HEK293 (cell line): ENCODE results near the gene ZAR1.

Experiments
- CTCF ChIP-seq: fragments of 450-650 bp; formaldehyde crosslinking; IDR thresholded peaks from 2 replicates; pipeline ENCODE4 v1.5.1; 2016; ENCODE audit warnings: missing biosample characterization, missing genetic modification characterization
- PATZ1 ChIP-seq: fragments of 450-650 bp; formaldehyde crosslinking; IDR thresholded peaks from 2 replicates; pipeline ENCODE4 v1.5.1; 2016; ENCODE audit warnings: missing biosample characterization, missing genetic modification characterization
- PBX3 ChIP-seq: sonication (generic); formaldehyde crosslinking; IDR thresholded peaks from 2 replicates; pipeline ENCODE4 v1.8.1; 2022; ENCODE audit warnings: mild to moderate bottlenecking, moderate library complexity, missing genetic modification reagents
- PRDM10 ChIP-seq: fragments of 450-650 bp; formaldehyde crosslinking; IDR thresholded peaks from 2 replicates; pipeline ENCODE4 v1.5.1; 2016; ENCODE audit warnings: missing biosample characterization, missing genetic modification characterization
- REST ChIP-seq: fragments of 450-650 bp; formaldehyde crosslinking; IDR thresholded peaks from 2 replicates; pipeline ENCODE4 v1.5.1; 2016; ENCODE audit warnings: missing biosample characterization, missing genetic modification characterization
- ZBTB7A ChIP-seq: fragments of 450-650 bp; formaldehyde crosslinking; IDR thresholded peaks from 2 replicates; pipeline ENCODE4 v1.5.1; 2016; ENCODE audit warnings: low read depth, missing biosample characterization, missing genetic modification characterization
- ZNF138 ChIP-seq: fragments of 450-650 bp; formaldehyde crosslinking; IDR thresholded peaks from 2 replicates; pipeline ENCODE4 v1.5.1; 2016; ENCODE audit warnings: missing biosample characterization, missing genetic modification characterization, borderline replicate concordance
- ZNF157 ChIP-seq: fragments of 450-650 bp; formaldehyde crosslinking; IDR thresholded peaks from 2 replicates; pipeline ENCODE4 v1.5.1; 2016; ENCODE audit warnings: missing biosample characterization, missing genetic modification characterization
- ZNF19 ChIP-seq: fragments of 450-650 bp; formaldehyde crosslinking; IDR thresholded peaks from 2 replicates; pipeline ENCODE4; 2016; ENCODE audit warnings: missing biosample characterization, missing genetic modification characterization, low read depth
- ZNF391 ChIP-seq: fragments of 450-650 bp; formaldehyde crosslinking; IDR thresholded peaks from 2 replicates; pipeline ENCODE4 v1.5.1; 2016; ENCODE audit warnings: low read depth, missing biosample characterization, missing genetic modification characterization, borderline replicate concordance
- ZNF473 ChIP-seq: fragments of 450-650 bp; formaldehyde crosslinking; IDR thresholded peaks from 2 replicates; pipeline ENCODE4 v1.5.1; 2017; ENCODE audit warnings: missing biosample characterization, missing genetic modification characterization
- ZNF530 ChIP-seq: fragments of 450-650 bp; formaldehyde crosslinking; IDR thresholded peaks from 2 replicates; pipeline ENCODE4 v1.5.1; 2016; ENCODE audit warnings: low read depth, missing biosample characterization, missing genetic modification characterization
- ZNF571 ChIP-seq: fragments of 450-650 bp; formaldehyde crosslinking; IDR thresholded peaks from 2 replicates; pipeline ENCODE4 v1.5.0; 2017; ENCODE audit warnings: missing biosample characterization, missing genetic modification characterization

GRCh38 chr4:48503233-48504025 lies 13.4 kb downstream of the ZAR1 start:
- TF ChIP-seq CTCF (tag by site-specific recombination), result no peak
- TF ChIP-seq ZNF391 (tag by site-specific recombination), result no peak
- TF ChIP-seq ZNF530, result no peak
- TF ChIP-seq ZNF157, result no peak
- no peak for TF ChIP-seq ZNF571
- no peak for TF ChIP-seq ZNF138 (tag by site-specific recombination)
- TF ChIP-seq PBX3 (CRISPR knock-in tag), result no peak
- no peak for TF ChIP-seq ZBTB7A (tag by site-specific recombination)
- TF ChIP-seq REST, result no peak
- TF ChIP-seq ZNF473 (tag by site-specific recombination), result no peak
- no peak for TF ChIP-seq ZNF19 (tag by site-specific recombination)
- no peak for TF ChIP-seq PATZ1 (tag by site-specific recombination)
- TF ChIP-seq PRDM10 (tag by site-specific recombination), result no peak
